ENCODE results near the gene EVX2.
A peak's percentile ranks its signal among the peaks of the same experiment; 100 is the strongest.

The EVX2 gene

DNA sequence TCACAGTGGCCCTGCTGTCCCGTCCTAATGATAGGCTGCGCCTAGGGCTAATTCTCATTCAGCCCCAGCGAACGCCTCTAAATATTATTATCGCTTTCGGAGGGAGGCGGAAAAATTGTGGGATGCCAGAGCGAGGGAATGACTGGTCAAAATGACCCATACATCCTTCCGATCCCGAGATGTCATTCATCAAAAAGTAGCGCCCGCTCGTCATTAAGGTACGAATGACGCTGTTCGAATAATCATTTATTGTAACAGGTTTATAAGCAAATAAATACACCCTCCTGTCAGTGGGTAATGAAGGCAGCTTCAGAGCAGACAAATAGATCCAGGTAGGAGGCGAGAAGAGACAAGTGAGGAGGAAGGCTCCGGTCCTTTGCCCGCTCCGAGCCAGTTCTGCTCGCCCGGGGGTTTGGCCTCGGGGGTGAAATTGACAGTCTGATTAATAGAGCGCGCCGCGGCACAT lies at the start of gene EVX2:
TSS of gene EVX2 (minus strand) at position 167 of the 466 bp plus-strand sequence. CDS start 186 bp downstream, outside the sequence.
- in situ Hi-C loops (cut with MboI; ENCODE audit: low pct_unique_long_range_greater_than_20kb, low sequenced_read_pairs, unreplicated experiment) = loop anchor here (25.0 kb wide), 2 partner anchors 397 to 1747 kb away; partner anchors contain the start of gene SP9
- peak; percentile 27 for DNase-seq (ENCODE audit: low spot score)
- no peak for TF ChIP-seq CTCF (IDR thresholded peaks at IDR 0.05; ENCODE audit: extremely low read depth, insufficient read depth, missing control alignments)

GRCh38 chr2:176133389-176133788 lies 49.6 kb upstream of the EVX2 start:
- in situ Hi-C loops (cut with MboI; ENCODE audit: low pct_unique_long_range_greater_than_20kb, low sequenced_read_pairs, unreplicated experiment) = no loop called here
- DNase-seq (ENCODE audit: low spot score) = no peak
- TF ChIP-seq CTCF (IDR thresholded peaks at IDR 0.05; ENCODE audit: extremely low read depth, insufficient read depth, missing control alignments) = no peak

DNA sequence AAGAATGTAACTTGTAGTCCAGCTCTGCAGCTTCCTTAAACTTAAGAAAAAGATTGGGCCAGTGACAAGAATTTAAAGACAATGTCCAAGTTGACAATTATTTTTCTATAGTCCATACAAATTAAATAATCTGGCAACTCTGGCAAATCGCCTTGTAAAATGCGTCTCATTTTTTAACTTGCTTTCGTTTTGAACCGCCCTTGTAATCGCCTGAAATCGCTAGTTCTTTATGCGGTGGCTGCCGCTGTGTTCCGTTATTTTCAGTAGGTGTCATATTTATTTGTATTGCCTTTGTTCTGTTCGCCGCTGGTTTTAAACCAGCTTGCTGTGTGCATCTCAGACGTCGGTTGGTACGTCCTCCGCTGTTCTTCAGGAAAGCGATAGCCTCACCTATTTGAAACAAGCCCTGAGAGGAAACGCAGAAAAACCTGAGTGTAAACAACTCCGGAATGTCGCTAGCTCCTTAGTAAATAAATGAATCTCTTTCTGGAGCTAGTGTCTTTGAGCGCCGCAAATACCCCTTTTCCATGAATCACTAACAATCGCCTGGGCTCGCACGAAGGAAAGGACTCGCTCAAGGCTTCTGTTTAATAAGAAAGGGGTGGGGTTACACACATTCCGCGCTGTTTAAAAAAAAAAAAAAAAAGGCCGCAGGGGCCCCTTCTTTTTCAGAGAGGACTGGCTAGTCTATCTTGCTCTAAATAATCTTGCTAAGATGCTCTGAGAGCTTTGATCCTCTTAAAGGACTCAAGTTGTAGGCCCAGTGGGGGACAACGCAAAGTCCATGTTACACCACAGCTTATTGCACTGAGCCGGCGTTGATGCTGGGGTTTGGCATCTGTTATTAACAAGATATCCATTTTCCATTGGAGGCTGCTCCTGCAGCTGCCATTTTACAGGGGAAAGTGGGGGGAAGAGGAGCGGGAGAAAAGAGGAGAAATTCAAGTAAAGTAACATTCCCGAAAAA lies 48.7 kb upstream of the EVX2 start:
- no peak for TF ChIP-seq CTCF (IDR thresholded peaks at IDR 0.05; ENCODE audit: extremely low read depth, insufficient read depth, missing control alignments)
- DNase-seq (ENCODE audit: low spot score) = no peak
- in situ Hi-C loops (cut with MboI; ENCODE audit: low pct_unique_long_range_greater_than_20kb, low sequenced_read_pairs, unreplicated experiment) = no loop called here

DNA sequence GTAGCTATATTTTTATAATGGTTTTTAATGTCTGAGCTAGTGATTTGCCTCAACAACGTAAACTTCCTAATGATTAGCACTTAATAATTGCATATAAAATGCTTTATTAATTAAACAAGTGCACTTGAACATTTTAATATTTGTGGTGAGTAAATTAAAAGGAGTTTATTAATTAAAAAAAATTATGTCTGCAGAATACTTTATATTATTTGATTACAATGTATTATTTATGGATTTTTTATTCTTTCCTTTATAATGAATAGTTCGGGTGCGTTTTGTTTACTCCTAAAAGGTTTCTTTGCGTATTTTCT lies 48.0 kb upstream of the EVX2 start:
- DNase-seq (ENCODE audit: low spot score) = no peak
- in situ Hi-C loops (cut with MboI; ENCODE audit: low pct_unique_long_range_greater_than_20kb, low sequenced_read_pairs, unreplicated experiment) = no loop called here
- TF ChIP-seq CTCF (IDR thresholded peaks at IDR 0.05; ENCODE audit: extremely low read depth, insufficient read depth, missing control alignments) = no peak

DNA sequence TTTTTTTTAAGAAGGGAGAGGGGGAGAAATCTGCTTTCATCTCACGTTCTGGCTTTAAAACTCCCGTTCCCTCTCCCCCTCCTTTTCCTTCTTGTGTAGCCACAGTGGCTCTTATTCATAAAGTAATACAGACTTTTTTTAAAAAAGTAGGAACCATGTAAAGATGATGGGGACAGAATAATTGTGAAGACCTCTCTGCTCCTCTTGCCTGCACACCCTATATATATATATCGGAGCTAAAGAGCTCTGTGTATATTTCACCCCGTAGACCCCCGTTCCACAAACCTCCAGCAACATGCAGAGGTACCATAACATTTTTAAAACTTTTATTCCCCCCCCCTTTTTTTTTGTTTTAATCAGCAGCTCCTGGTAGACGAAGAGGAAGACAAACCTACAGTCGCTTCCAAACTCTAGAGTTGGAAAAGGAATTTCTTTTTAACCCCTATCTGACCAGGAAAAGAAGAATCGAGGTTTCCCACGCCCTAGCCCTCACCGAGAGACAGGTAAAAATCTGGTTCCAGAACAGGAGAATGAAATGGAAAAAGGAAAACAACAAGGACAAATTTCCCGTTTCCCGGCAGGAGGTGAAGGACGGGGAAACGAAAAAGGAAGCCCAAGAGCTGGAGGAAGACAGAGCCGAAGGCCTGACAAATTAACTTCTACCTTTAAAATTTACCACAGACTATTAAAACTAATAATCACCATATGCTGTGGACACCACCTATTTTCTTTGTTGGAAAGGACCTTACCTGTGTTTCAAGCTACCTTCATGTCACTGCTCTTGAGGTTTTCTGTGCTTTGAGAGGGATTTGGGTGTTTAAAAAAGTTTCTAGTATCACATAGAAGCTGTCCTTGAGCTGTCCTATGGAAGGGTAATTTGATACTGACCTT lies 47.4 kb upstream of the EVX2 start:
- no peak for TF ChIP-seq CTCF (IDR thresholded peaks at IDR 0.05; ENCODE audit: extremely low read depth, insufficient read depth, missing control alignments)
- in situ Hi-C loops (cut with MboI; ENCODE audit: low pct_unique_long_range_greater_than_20kb, low sequenced_read_pairs, unreplicated experiment) = no loop called here
- no peak for DNase-seq (ENCODE audit: low spot score)

GRCh38 chr2:176130147-176130956 lies 46.6 kb upstream of the EVX2 start:
- in situ Hi-C loops (cut with MboI; ENCODE audit: low pct_unique_long_range_greater_than_20kb, low sequenced_read_pairs, unreplicated experiment) = no loop called here
- DNase-seq (ENCODE audit: low spot score) = no peak
- no peak for TF ChIP-seq CTCF (IDR thresholded peaks at IDR 0.05; ENCODE audit: extremely low read depth, insufficient read depth, missing control alignments)

Data from GM13977 (cell line).